PC-9 (cell line): ENCODE results near the gene TMEM9. TPM values are rescaled to one million over a fixed set of nuclear protein-coding genes. Genes with fewer than 3 reads are reported as not detected.
"Not testable (repeated sequence)": the region's sequence is repeated elsewhere in the genome, so short reads cannot be mapped to it uniquely, and the experiment has no call there.

Experiments used
- BruUV-seq: library from RNA; stranded (reverse); fragments of 400-500 nt; replicated peaks from 2 replicates; lab custom pipeline; 2021; lab: Mats Ljungman, UMichigan
- CTCF ChIA-PET: fragments of 300-600 bp; sonication (Branson Sonifier 250); formaldehyde crosslinking; loops from one replicate; lab custom pipeline; 2022; ENCODE audit warnings: antibody characterized with exemption; lab: Charles Lee
- POLR2A ChIA-PET: fragments of 300-600 bp; sonication (Branson Sonifier 250); formaldehyde crosslinking; loops from one replicate; lab custom pipeline; 2022; ENCODE audit warnings: antibody characterized with exemption; ENCODE audit not compliant: unreplicated experiment; lab: Charles Lee
- DNase-seq, 2 experiments: peaks; one replicate each; pipeline versions ENCODE4 v3.0.0 to v3.0.0-alpha.2; 2015 to 2022; ENCODE audit warnings: mixed read lengths in 1 of 2
- H2AFZ ChIP-seq: fragments of 200-600 bp; sonication (generic); 2 replicates; pipeline ENCODE4 v1.8.1; 2017; ENCODE audit warnings: antibody characterized with exemption
- H3F3A ChIP-seq: fragments of 200-600 bp; sonication (generic); 2 replicates; pipeline ENCODE4 v1.8.1; 2017; ENCODE audit warnings: antibody characterized with exemption, mild to moderate bottlenecking, low read depth; ENCODE audit not compliant: insufficient read depth
- H3K27ac ChIP-seq: fragments of 200-600 bp; sonication (generic); 2 replicates; pipeline ENCODE4 v1.6.1; 2016; ENCODE audit warnings: mixed run types
- H3K27me3 ChIP-seq: fragments of 200-600 bp; sonication (generic); 2 replicates; pipeline ENCODE4 v1.6.1; 2016; ENCODE audit warnings: low read depth, mixed run types; ENCODE audit not compliant: insufficient read depth
- H3K36me3 ChIP-seq: fragments of 200-600 bp; sonication (generic); 2 replicates; pipeline ENCODE4 v1.6.1; 2016; ENCODE audit warnings: low read depth, mixed run types
- H3K4me1 ChIP-seq: fragments of 200-600 bp; sonication (generic); replicated peaks from 2 replicates; pipeline ENCODE4 v1.6.1; 2016; ENCODE audit warnings: mixed run types; ENCODE audit not compliant: insufficient read depth
- H3K4me2 ChIP-seq: fragments of 200-600 bp; sonication (generic); 2 replicates; pipeline ENCODE4 v1.6.1; 2017; ENCODE audit warnings: mixed run types
- H3K4me3 ChIP-seq: fragments of 200-600 bp; sonication (generic); 2 replicates; pipeline ENCODE4 v1.6.1; 2016; ENCODE audit warnings: mixed run types
- H3K79me2 ChIP-seq: fragments of 200-600 bp; sonication (generic); 2 replicates; pipeline ENCODE4 v1.6.1; 2017; ENCODE audit warnings: low read depth, mixed run types
- H3K9me2 ChIP-seq: fragments of 200-600 bp; sonication (generic); 2 replicates; pipeline ENCODE4 v1.8.1; 2017; ENCODE audit warnings: mild to moderate bottlenecking; ENCODE audit not compliant: insufficient read depth
- H3K9me3 ChIP-seq: fragments of 200-600 bp; sonication (generic); 2 replicates; pipeline ENCODE4 v1.8.1; 2016; ENCODE audit warnings: low read depth; ENCODE audit not compliant: insufficient read depth
- H4K20me1 ChIP-seq: fragments of 200-600 bp; sonication (generic); 2 replicates; pipeline ENCODE4 v1.8.1; 2017; ENCODE audit not compliant: insufficient read depth
- CTCF ChIP-seq: fragments of 200-600 bp; sonication (generic); conservative IDR thresholded peaks from 2 replicates; pipeline ENCODE4 v1.6.1; 2017; ENCODE audit warnings: mixed run types, antibody characterized with exemption, mild to moderate bottlenecking, moderate library complexity
- EZH2 ChIP-seq: fragments of 200-600 bp; sonication (generic); IDR thresholded peaks from 2 replicates; pipeline ENCODE4 v1.8.0; 2017; ENCODE audit warnings: antibody characterized with exemption, low read depth
- intact Hi-C: fragments of 100-400 bp; cut with micrococcal nuclease; formaldehyde crosslinking; loops from one replicate; pipeline ENCODE4 v1.10.0; 2022; ENCODE audit not compliant: unreplicated experiment
- total RNA-seq: library from RNA; stranded (reverse); gene quantifications from 2 replicates; pipeline ENCODE4 v1.2.3, GENCODE V29; 2021

TMEM9 gene
- total RNA-seq, 1 experiment from 2014 or later, result 94.3 TPM

GRCh38 chr1:201163707-201164106, 9.4 kb upstream of the TMEM9 start:
- Histone ChIP-seq H3K9me2 (no peaks in the 10 kb centered on the region), H3K4me2 (no peak overlapping the region), H3K27me3 (no peaks in the 10 kb centered on the region), H3K36me3 (no peaks in the 10 kb centered on the region), H3K79me2 (no peaks in the 10 kb centered on the region), H3K9me3 (no peaks in the 10 kb centered on the region), H3K4me3 (no peak overlapping the region), H4K20me1 (no peaks in the 10 kb centered on the region), H3K4me1 (no peaks in the 10 kb centered on the region), H2AFZ (no peak overlapping the region), H3F3A (no peaks in the 10 kb centered on the region), H3K27ac (no peak overlapping the region)
- BruUV-seq, result no TSS peak
- no peak for DNase-seq
- intact Hi-C loops, result no loop called here
- POLR2A ChIA-PET, result no interaction called here
- CTCF ChIA-PET, result no interaction called here
- TF ChIP-seq EZH2, result no peak
- TF ChIP-seq CTCF, result no peak

- H3K4me3 ChIP-seq, BruUV-seq, intact Hi-C loops, H3K27me3 ChIP-seq, H3F3A ChIP-seq, CTCF ChIA-PET, H3K36me3 ChIP-seq, POLR2A ChIA-PET, H3K9me3 ChIP-seq, H3K27ac ChIP-seq, H3K9me2 ChIP-seq, H3K4me2 ChIP-seq, DNase-seq, H4K20me1 ChIP-seq, H3K4me1 ChIP-seq, H2AFZ ChIP-seq, H3K79me2 ChIP-seq: not testable (repeated sequence)
Measured at GRCh38 chr1:201163036-201163435, 8.8 kb upstream of the TMEM9 start.

- H3K4me2 ChIP-seq, result no peak overlapping the region
- H3K79me2 ChIP-seq, result 0 out of 2 replicates have a peak, but pooled peaks cover 6% of the 10 kb centered on the region
- no TSS peak for BruUV-seq
- no peak for DNase-seq
- H3K27ac ChIP-seq, result no peak overlapping the region
- ChIA-PET POLR2A (no interaction called here), CTCF (no interaction called here)
- H2AFZ ChIP-seq, result no peak overlapping the region
- no peak overlapping the region for H3K4me3 ChIP-seq
- H3K4me1 ChIP-seq, result peaks cover 10% of the 10 kb centered on the region; the same call in 1 of the 2 replicates
- no peaks in the 10 kb centered on the region for H3F3A ChIP-seq
- H3K9me2 ChIP-seq, result no peaks in the 10 kb centered on the region
- H4K20me1 ChIP-seq, result no peaks in the 10 kb centered on the region
- no peak for TF ChIP-seq CTCF
- no peak for TF ChIP-seq EZH2
- no peaks in the 10 kb centered on the region for H3K27me3 ChIP-seq
- H3K9me3 ChIP-seq, result no peaks in the 10 kb centered on the region
- intact Hi-C loops, result no loop called here
- H3K36me3 ChIP-seq, result no peaks in the 10 kb centered on the region
Measured at GRCh38 chr1:201157949-201158348, 3.7 kb upstream of the TMEM9 start.

- Histone ChIP-seq H2AFZ (no peak overlapping the region), H3K4me3 (no peak overlapping the region), H3K9me2 (no peaks in the 10 kb centered on the region), H3K4me2 (no peak overlapping the region), H3F3A (no peaks in the 10 kb centered on the region), H3K27me3 (no peaks in the 10 kb centered on the region), H3K36me3 (no peaks in the 10 kb centered on the region), H3K27ac (no peak overlapping the region), H3K79me2 (0 out of 2 replicates have a peak, but pooled peaks cover 7% of the 10 kb centered on the region), H3K9me3 (no peaks in the 10 kb centered on the region), H4K20me1 (no peaks in the 10 kb centered on the region), H3K4me1 (peaks cover 11% of the 10 kb centered on the region; the same call in 1 of the 2 replicates)
- POLR2A ChIA-PET, result interaction anchor here (0.6 kb wide), 2 partner anchors 11 to 12 kb away, joined by 3 to 5 read pairs; no protein-coding TSS in a partner anchor
- no TSS peak for BruUV-seq
- no peak for DNase-seq
- intact Hi-C loops, result no loop called here
- no peak for TF ChIP-seq CTCF
- TF ChIP-seq EZH2, result no peak
- CTCF ChIA-PET, result no interaction called here
Measured at GRCh38 chr1:201156819-201157218, 2.5 kb upstream of the TMEM9 start.
